HepG2 (cell line): ENCODE results near the gene TMEM39B. TPM values are rescaled to one million over a fixed set of nuclear protein-coding genes. Genes with fewer than 3 reads are reported as not detected.

Source experiments
- ATAC-seq: fragments of 200-7000 bp; cut with Tn5 transposase; 3 replicates; pipeline ENCODE4 v1.9.1; 2020; ENCODE audit warnings: mild to moderate bottlenecking, moderate library complexity
- BruUV-seq: library from RNA; stranded (reverse); fragments of 400-500 nt; replicated peaks from 2 replicates; lab custom pipeline; 2021; lab: Mats Ljungman, UMichigan
- CTCF ChIA-PET: fragments of 300-600 bp; formaldehyde crosslinking; extraction: SDS; loops from one replicate; lab custom pipeline; 2021; ENCODE audit warnings: low total read pairs, inconsistent platforms, low intra/inter-chr PET ratio; lab: Yijun Ruan, JAX
- POLR2A ChIA-PET: fragments of 350-600 bp; sonication (Branson Sonifier 250); formaldehyde crosslinking; loops from one replicate; lab custom pipeline; 2020; ENCODE audit warnings: antibody characterized with exemption, inconsistent platforms; lab: Yijun Ruan, JAX
- DNase-seq: peaks from one replicate; pipeline ENCODE4 v3.0.0-alpha.2; 2015; ENCODE audit warnings: low spot score
- FAIRE-seq: peaks from 3 replicates; lab custom pipeline; 2011; peaks lifted over from hg19 to GRCh38; lab: Jason Lieb, UNC
- H2AFZ ChIP-seq: one replicate; pipeline ENCODE4 v1.6.1; 2011; ENCODE audit warnings: low read length, inconsistent platforms
- H3K27ac ChIP-seq: fragments of 300-600 bp; 3 replicates; pipeline ENCODE4 v1.8.0; 2011; ENCODE audit warnings: mixed run types, mild to moderate bottlenecking, mixed read lengths, low read length, inconsistent platforms; ENCODE audit not compliant: insufficient read depth; ENCODE audit errors: extremely low read length
- H3K27me3 ChIP-seq, 2 experiments: fragments of 200-600 bp in 1 of 2; 2 replicates in 1 of 2; 3 replicates in 1 of 2; pipeline versions ENCODE4 v1.6.0 to v1.8.0; 2011; ENCODE audit warnings: low read length in 2 of 2, mild to moderate bottlenecking in 2 of 2, moderate library complexity in 2 of 2, inconsistent platforms in 1 of 2; ENCODE audit not compliant: insufficient read depth in 2 of 2, control insufficient read depth in 1 of 2
- H3K36me3 ChIP-seq, 2 experiments: fragments of 200-600 bp in 1 of 2; replicated peaks in 1 of 2; 2 replicates in 1 of 2; 3 replicates in 1 of 2; pipeline versions ENCODE4 v1.5.1 to v1.8.0; 2011; ENCODE audit warnings: low read length in 2 of 2, inconsistent platforms in 1 of 2; ENCODE audit not compliant: insufficient read depth in 2 of 2, control insufficient read depth in 1 of 2
- H3K4me1 ChIP-seq: 2 replicates; pipeline ENCODE4 v1.5.1; 2012; ENCODE audit warnings: low read length, inconsistent platforms; ENCODE audit not compliant: insufficient read depth
- H3K4me2 ChIP-seq: 2 replicates; pipeline ENCODE4 v1.6.0; 2011; ENCODE audit warnings: low read depth, low read length, inconsistent platforms
- H3K4me3 ChIP-seq, 3 experiments: fragments of 200-600 bp in 1 of 3; sonication (generic), shearing (Covaris generic) in 1 of 3; replicated peaks in 1 of 3; 2 replicates each; pipeline ENCODE4 v1.5.1; 2011 to 2016; ENCODE audit warnings: low read length in 3 of 3, inconsistent platforms in 2 of 3, low read depth in 2 of 3, mild to moderate bottlenecking in 2 of 3, control low read depth in 1 of 3, mixed read lengths in 1 of 3; ENCODE audit not compliant: insufficient read depth in 1 of 3
- H3K79me2 ChIP-seq: one replicate; pipeline ENCODE4 v1.6.1; 2011; ENCODE audit warnings: low read length, inconsistent platforms; ENCODE audit not compliant: insufficient read depth
- H3K9ac ChIP-seq: 2 replicates; pipeline ENCODE4 v1.6.0; 2011; ENCODE audit warnings: mild to moderate bottlenecking, low read depth, low read length, inconsistent platforms; ENCODE audit not compliant: insufficient read depth
- H3K9me3 ChIP-seq: 2 replicates; pipeline ENCODE4 v1.5.1; 2012; ENCODE audit warnings: mild to moderate bottlenecking, low read length
- H4K20me1 ChIP-seq: 2 replicates; pipeline ENCODE4 v1.6.0; 2011; ENCODE audit warnings: inconsistent platforms, mild to moderate bottlenecking, low read length, moderate library complexity; ENCODE audit not compliant: insufficient read depth
- ARID2 ChIP-seq: sonication (generic); formaldehyde crosslinking; IDR thresholded peaks from 2 replicates; pipeline ENCODE4 v1.8.1; 2022; ENCODE audit warnings: mild to moderate bottlenecking, missing genetic modification reagents, borderline replicate concordance
- CAMTA2 ChIP-seq: sonication (generic); formaldehyde crosslinking; IDR thresholded peaks from 2 replicates; pipeline ENCODE4 v1.4.0; 2020; ENCODE audit warnings: mild to moderate bottlenecking, missing genetic modification reagents, borderline replicate concordance
- MED13 ChIP-seq: sonication (generic); formaldehyde crosslinking; IDR thresholded peaks from 2 replicates; pipeline ENCODE4 v1.5.0; 2020; ENCODE audit warnings: missing genetic modification reagents
- MXD1 ChIP-seq: sonication (generic); formaldehyde crosslinking; IDR thresholded peaks from 2 replicates; pipeline ENCODE4 v1.4.0; 2020; ENCODE audit warnings: mild to moderate bottlenecking, missing genetic modification reagents
- PRDM10 ChIP-seq: sonication (generic); formaldehyde crosslinking; IDR thresholded peaks from 2 replicates; pipeline ENCODE4 v1.4.0; 2020; ENCODE audit warnings: low read depth, missing genetic modification reagents
- TARDBP ChIP-seq: sonication (generic); formaldehyde crosslinking; IDR thresholded peaks from 2 replicates; pipeline ENCODE4 v1.8.0; 2022; ENCODE audit warnings: mild to moderate bottlenecking, missing genetic modification reagents
- ZEB1 ChIP-seq: IDR thresholded peaks from 2 replicates; pipeline ENCODE4 v1.6.1; 2012; ENCODE audit warnings: mild to moderate bottlenecking, low read depth, inconsistent platforms; ENCODE audit not compliant: insufficient replicate concordance
- ZFP82 ChIP-seq: sonication (generic); formaldehyde crosslinking; IDR thresholded peaks from 2 replicates; pipeline ENCODE4 v1.5.1; 2020; ENCODE audit warnings: mild to moderate bottlenecking, missing genetic modification reagents, borderline replicate concordance
- ZFY ChIP-seq: sonication (generic); formaldehyde crosslinking; IDR thresholded peaks from 2 replicates; pipeline ENCODE4 v1.4.0; 2020; ENCODE audit warnings: missing genetic modification reagents
- ZIK1 ChIP-seq: sonication (generic); formaldehyde crosslinking; IDR thresholded peaks from 2 replicates; pipeline ENCODE4 v1.5.0; 2020; ENCODE audit warnings: mild to moderate bottlenecking, low read depth, missing genetic modification reagents, borderline replicate concordance
- ZNF512 ChIP-seq: sonication (generic); formaldehyde crosslinking; IDR thresholded peaks from 2 replicates; pipeline ENCODE4 v1.4.0; 2020; ENCODE audit warnings: mild to moderate bottlenecking, missing genetic modification reagents
- ZNF543 ChIP-seq: sonication (generic); formaldehyde crosslinking; IDR thresholded peaks from 2 replicates; pipeline ENCODE4 v1.4.0; 2020; ENCODE audit warnings: mild to moderate bottlenecking, missing genetic modification reagents
- ZNF580 ChIP-seq: IDR thresholded peaks from 2 replicates; pipeline ENCODE4 v1.6.1; 2016; ENCODE audit warnings: low read depth, borderline replicate concordance
- ZSCAN25 ChIP-seq: sonication (generic); formaldehyde crosslinking; IDR thresholded peaks from 2 replicates; pipeline ENCODE4 v1.8.0; 2022; ENCODE audit warnings: mild to moderate bottlenecking, missing genetic modification reagents
- WGBS: methylation state at CpG from one replicate; pipeline ENCODE4 v1.1.6; 2017; ENCODE audit warnings: low lambda C conversion rate; 5-methylcytosine and 5-hydroxymethylcytosine counted together
- in situ Hi-C: cut with HindIII; loops from 2 replicates; pipeline ENCODE4 v1.10.0; 2017; ENCODE audit warnings: low pct_unique_long_range_greater_than_20kb; ENCODE audit not compliant: extremely low pct_ligation_motif_present
- intact Hi-C: fragments of 100-400 bp; cut with micrococcal nuclease; formaldehyde crosslinking; loops from one replicate; pipeline ENCODE4 v1.10.0; 2022; ENCODE audit not compliant: unreplicated experiment
- polyA plus RNA-seq, 8 experiments: library from polyadenylated mRNA; depleted of rRNA in 3 of 8; stranded (reverse) in 7 of 8; unstranded in 1 of 8; fragments of >200 nt; fragmentation: Illumina TruSeq in 4 of 8; extraction: Trizol in 4 of 8; gene quantifications; 2 replicates each; pipeline versions ENCODE4 v1.2.1 to v1.2.3, GENCODE V29; 2011 to 2016; ENCODE audit warnings: low read depth in 4 of 8, missing spikeins in 1 of 8, mixed read lengths in 1 of 8; ENCODE audit not compliant: insufficient read depth in 1 of 8
- total RNA-seq, 5 experiments: library from RNA; depleted of rRNA; stranded (reverse); fragments of >200 nt; fragmentation: Illumina TruSeq; extraction: Trizol; gene quantifications; 2 replicates each; pipeline ENCODE4 v1.2.3, GENCODE V29; 2016; ENCODE audit warnings: low read depth in 1 of 5

Gene TMEM39B
- total and polyA plus RNA-seq, 2 of the 13 experiments (the other 11 are each of a cell fraction or from before 2014, with no cell fraction given) = 4.9 to 10.4 TPM

- no peak for FAIRE-seq
- no peaks in the 10 kb centered on the region for H4K20me1 ChIP-seq
- BruUV-seq = TSS peak; percentile 68
- H3K27me3 ChIP-seq = no peaks in the 10 kb centered on the region; a peak in 1 of 5 replicates
- H3K36me3 ChIP-seq = peaks cover 5 to 8% of the 10 kb centered on the region in 2 experiments; a peak in 4 of 5 replicates
- peak overlapping the region; percentile 64 for H2AFZ ChIP-seq
- peak overlapping the region; percentile 98 for H3K4me2 ChIP-seq
- intact Hi-C loops = loop anchor here (5.0 kb wide), 1 partner anchor 35 kb away; the partner anchor contains the start of gene KPNA6
- H3K9ac ChIP-seq = peak overlapping the region; percentile 57
- peak; percentile 1; the same call in 1 of the 3 replicates for ATAC-seq
- peak; percentile 34 for DNase-seq
- H3K9me3 ChIP-seq = no peaks in the 10 kb centered on the region
- ChIA-PET POLR2A (interaction anchor here (0.6 to 3.1 kb wide), 13 partner anchors 11 to 573 kb away, joined by 3 to 37 read pairs (median 7); partner anchors contain the start of genes CCDC28B, KHDRBS1, KPNA6 and PTP4A2), CTCF (no interaction called here)
- WGBS = 10% methylated on average over 14 of the region's 14 CpGs
- peak overlapping the region; percentile 81 to 91 (median 81) for H3K4me3 ChIP-seq
- H3K27ac ChIP-seq = peak overlapping the region; percentile 61
- H3K4me1 ChIP-seq = peaks cover 46% of the 10 kb centered on the region
- peaks cover 4% of the 10 kb centered on the region for H3K79me2 ChIP-seq
- in situ Hi-C loops = no loop called here
- TF ChIP-seq MXD1 (CRISPR knock-in tag) = no peak
- TF ChIP-seq ZNF580 = no peak
- 0 out of 2 replicates have a peak, but pooled peaks have one; percentile 80 for TF ChIP-seq ZFY
- no peak for TF ChIP-seq PRDM10 (CRISPR knock-in tag)
- peak; percentile 3 for TF ChIP-seq ZIK1 (CRISPR knock-in tag)
- TF ChIP-seq ZSCAN25 (CRISPR knock-in tag) = no peak
- TF ChIP-seq TARDBP (CRISPR knock-in tag) = 0 out of 2 replicates have a peak, but pooled peaks have one; percentile 40
- no peak for TF ChIP-seq MED13 (CRISPR knock-in tag)
- TF ChIP-seq ZNF543 (CRISPR knock-in tag) = 0 out of 2 replicates have a peak, but pooled peaks have one; percentile 1
- no peak for TF ChIP-seq ZFP82
- TF ChIP-seq ARID2 (CRISPR knock-in tag) = peak; percentile 85
- no peak for TF ChIP-seq ZNF512 (CRISPR knock-in tag)
- no peak for TF ChIP-seq CAMTA2
- peak; percentile 4 for TF ChIP-seq ZEB1
Measured at GRCh38 chr1:32071758-32072621, 749 bp upstream of the TMEM39B start.
